HTR-8/SVneo (cell line): ENCODE measurements around the gene AGRN.
"Not testable (repeated sequence)": the region's sequence is repeated elsewhere in the genome, so short reads cannot be mapped to it uniquely, and the experiment has no call there.

Experiments used
- DNase-seq: peaks from one replicate; pipeline ENCODE4 v3.0.0; 2011; ENCODE audit warnings: low spot score, mixed read lengths; ENCODE audit not compliant: insufficient read length
- FAIRE-seq: peaks from 2 replicates; lab custom pipeline; 2011; peaks lifted over from hg19 to GRCh38; lab: Jason Lieb, UNC

Gene AGRN

GRCh38 chr1:1017397-1018320 lies 2.3 kb upstream of the AGRN start:
- not testable (repeated sequence) for FAIRE-seq, DNase-seq

- not testable (repeated sequence) for DNase-seq, FAIRE-seq
Measured at GRCh38 chr1:1018321-1018685, 1.6 kb upstream of the AGRN start.

DNA sequence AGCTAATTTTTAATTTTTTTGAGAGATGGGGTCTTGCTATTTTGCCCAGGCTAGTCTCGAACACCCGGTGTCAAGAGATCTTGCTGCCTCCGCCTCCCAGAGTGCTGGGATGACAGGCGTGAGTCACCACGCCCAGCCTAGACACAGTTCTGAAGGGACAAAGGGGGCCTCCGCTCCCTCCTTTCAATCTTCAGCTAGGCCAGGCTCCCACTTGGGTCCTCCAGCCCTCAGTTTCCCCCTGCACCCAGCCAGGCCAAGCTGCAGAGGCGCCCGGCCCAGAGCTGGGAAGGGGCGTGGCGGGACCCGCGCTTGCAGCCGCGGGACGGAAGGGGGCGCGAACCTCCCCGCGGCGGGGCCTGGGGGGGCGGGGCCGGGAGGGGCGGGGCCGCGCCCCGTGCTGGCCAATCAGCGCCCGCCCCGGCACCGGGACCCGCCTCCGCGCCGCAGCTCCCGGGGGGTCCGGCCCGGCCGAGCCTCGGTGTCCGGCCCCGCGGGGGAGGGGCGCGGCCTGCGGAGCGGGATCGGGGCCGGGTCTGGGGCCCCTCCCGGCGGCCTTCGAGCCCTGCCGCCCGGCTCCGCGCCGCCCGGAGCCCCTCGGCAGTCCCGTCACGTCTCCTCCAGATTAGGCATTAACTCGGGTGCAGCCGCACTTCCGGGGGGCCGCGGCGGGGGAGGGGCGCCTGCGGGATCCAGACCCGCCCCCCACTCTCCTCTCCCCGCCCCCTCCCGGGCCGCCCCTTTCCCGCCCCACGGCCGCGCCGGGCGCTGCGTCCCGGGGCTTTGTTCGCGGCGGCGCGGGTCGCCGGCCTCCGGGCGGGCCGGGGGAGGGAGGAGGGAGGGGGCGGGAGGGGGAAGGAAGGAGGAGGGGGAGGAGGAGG lies 559 bp upstream of the AGRN start:
- DNase-seq (peak; percentile 76), FAIRE-seq (no peak)

DNA sequence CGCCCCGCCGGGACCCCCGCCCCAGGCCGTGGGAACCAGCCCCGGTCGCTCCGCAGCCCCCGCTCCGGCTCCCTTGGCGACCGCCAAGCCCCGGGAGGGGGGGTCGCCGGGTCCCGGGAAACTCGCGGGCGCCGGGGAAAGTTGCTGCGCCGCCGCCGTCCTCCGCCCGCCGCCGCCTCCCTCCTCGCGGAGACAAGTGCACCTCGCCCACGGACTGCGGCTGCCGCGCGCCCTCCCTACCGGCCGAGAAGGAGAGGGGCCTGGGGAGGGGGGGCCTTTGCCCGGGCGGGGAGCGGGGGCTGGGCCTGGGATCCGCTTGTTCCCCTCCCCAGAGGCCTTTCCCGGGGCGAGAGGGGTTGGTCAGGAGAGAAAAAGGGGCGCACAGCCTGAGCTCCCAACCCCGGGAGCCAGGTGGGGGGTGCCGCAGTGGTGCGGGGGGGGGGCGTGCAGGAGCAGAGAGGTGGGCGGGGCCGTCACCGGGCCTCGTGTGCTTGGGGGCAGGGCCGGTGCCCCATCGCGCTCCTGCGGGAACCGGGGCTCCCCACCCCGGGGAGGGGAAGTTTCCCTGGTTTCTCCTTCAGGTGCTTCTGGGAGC lies 592 bp downstream of the AGRN start:
- DNase-seq (no peak), FAIRE-seq (no peak)

DNA sequence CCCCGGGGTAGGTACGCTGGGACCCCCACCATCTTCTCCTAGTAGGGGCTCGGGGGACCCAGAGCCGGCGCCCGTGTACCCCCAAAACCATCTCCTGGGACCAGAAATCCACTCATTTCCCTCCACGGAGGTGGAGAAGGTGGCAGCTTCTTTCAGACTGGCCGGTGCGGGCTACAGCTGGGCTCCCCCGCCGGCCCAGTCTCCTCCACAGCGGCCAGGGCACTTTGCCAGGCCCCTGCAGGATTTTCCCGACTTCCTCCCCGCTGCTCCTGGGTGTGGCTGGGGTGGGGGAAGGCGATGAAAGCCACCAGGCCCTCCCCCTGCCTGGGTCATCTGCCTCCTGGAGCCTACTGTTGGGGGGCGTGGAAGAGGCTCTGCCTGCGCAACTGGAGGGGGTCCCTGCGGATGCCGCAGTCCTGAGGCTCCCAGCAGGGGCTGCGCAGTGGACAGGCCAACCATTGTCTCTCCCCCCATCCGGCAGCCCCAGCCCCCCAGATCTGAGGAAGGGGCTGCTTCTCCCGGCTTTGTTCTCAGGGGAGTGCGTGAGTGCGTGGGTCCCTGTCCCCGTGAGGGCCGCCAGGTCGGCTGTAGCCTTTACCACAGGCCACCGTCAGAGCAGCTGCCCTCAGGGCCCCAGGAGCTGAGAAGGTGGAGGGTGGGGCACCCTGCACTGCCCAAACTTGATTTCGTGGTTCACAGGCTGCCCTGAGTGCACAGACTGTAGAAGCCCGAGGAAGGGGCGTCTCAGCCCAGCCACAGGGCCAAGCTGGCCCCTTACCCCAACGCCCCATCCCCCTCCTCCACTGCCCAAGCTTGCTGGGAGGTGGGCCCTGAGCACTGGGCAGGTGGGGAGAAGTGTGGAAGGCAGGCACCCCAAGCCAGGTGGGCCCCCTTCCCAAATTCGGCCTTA lies 1.3 kb downstream of the AGRN start:
- DNase-seq: no peak
- FAIRE-seq: peak; percentile 20

GRCh38 chr1:1021920-1022259 lies 2.0 kb downstream of the AGRN start:
- DNase-seq (no peak), FAIRE-seq (peak; percentile 59)

DNA sequence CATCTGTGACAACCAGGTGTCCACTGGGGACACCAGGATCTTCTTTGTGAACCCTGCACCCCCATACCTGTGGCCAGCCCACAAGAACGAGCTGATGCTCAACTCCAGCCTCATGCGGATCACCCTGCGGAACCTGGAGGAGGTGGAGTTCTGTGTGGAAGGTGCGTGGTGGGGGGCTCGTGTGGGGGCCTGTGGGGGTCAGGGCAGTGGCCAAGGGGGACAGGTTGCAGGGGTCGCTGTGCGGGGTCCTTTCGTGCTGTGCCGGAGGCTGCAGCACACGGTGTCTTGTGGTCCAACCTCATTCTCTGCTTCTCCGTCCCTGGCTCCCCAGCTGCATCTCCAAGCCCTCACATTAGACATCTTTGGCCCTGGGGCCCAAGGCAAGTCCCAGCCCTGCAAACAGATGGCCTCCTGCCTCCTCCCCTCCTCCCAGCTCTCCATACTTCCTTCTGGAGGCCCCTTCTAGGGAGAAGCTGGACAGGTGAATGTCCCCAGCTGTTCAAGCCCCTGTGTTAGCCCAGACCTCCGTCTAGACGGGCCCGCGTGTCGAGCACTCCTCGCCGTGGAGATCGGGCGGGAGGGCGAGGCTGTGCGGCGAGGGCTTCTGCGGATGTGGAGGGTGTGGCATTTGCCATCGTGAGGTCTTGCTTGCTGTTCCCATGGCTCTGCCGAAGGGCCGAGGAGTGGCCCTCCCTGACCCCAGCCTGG lies 2.5 kb downstream of the AGRN start:
- peak; percentile 4 for FAIRE-seq
- DNase-seq: no peak

DNA sequence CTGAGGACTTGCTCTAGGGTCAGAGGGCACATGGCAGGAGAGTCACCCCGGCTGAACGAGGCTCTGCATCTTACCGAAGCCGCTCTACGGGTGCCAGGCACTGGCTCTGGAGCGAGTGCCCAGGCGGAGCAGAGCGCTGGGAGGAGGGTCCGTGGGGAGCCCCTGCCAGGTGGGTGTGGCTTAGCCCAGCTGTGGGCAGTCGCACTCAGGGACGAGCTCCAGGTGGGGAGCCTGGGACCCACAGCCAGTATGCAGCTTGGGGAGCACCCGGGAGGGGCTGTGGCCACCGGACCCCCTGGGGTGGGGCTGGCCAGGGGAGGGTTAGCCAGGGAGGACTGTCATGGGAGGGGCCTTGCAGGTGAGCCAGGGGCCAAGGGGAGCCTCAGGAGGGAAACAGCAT lies 3.8 kb downstream of the AGRN start:
- FAIRE-seq (no peak), DNase-seq (no peak)

DNA sequence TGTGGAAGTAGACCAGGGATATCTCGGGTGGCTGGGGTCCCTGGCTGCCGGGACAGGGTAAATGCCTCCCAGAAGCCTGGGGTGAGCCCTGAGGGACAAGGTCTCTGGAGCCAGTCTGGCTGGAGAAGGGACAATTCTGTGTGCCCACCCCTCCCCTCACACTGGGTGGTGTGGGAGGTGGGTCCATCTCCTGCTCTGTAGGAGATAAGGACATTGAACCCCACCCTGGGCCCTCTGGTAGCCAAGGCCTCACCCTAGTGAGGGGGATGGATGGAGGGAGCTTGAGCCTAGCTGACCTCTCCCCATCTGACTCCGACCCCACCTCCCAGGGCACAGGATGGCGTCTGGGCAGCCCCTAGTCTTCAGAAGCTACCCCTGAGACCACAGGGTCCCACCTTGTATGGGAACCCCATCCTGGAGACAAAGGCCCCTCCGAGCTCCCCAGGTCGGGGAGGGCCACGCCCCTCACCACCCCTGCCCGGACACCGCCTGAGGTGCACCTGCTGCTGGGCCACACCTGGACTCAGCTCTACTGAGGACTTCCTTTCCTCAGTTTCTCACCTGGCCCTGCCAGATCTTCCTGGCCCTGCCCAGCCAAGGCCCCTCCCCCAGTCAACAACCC lies 4.3 kb downstream of the AGRN start:
- no peak for DNase-seq
- no peak for FAIRE-seq

GRCh38 chr1:1024771-1025699 lies 5.1 kb downstream of the AGRN start:
- DNase-seq (peak; percentile 60), FAIRE-seq (peak; percentile 86)

DNA sequence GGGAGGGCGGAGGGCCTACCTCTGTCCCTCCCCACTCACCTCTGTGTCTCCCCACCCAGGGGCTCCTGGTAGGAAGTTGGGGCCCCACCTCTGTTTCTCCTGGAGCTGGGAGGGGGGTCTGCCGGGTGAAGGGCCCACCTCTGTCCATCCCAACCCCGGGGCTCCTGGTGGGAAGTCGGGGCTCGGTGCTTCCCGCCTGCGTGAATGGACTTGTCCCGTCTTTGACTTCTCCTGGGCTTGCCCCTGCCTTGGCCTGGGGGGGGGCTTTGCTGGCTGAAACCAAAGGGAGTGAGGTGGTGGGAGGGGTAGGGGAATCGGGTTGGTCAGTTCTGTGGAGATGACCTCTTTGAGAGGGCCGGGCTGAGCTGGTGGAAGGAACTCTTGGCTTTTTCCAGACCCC lies 5.8 kb downstream of the AGRN start:
- FAIRE-seq (no peak), DNase-seq (no peak)

- FAIRE-seq (no peak), DNase-seq (no peak)
Measured at GRCh38 chr1:1026599-1027413, 6.9 kb downstream of the AGRN start.

DNA sequence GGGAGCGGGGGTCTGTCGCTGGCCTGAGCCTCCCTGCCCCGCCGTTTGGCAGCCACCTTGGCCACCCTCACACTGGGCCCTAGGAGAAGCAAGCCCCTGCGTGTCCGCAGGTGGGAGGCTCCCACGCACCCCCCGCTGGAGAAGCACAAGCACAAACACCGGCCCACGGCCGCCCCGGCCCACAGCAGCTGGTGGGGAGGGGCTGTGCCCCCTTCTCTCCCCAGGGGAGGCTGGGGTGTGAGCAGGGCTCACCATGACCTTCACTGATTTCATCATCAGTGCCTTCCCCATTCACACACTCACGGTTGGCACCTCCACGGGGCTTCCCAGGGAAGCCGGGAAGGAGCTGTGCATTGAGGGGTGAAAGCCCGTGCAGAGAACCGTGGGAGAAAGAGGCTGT lies 7.9 kb downstream of the AGRN start:
- no peak for DNase-seq
- no peak for FAIRE-seq

GRCh38 chr1:1030867-1031658 lies 11.1 kb downstream of the AGRN start:
- FAIRE-seq: peak; percentile 59
- DNase-seq: not testable (repeated sequence)

DNA sequence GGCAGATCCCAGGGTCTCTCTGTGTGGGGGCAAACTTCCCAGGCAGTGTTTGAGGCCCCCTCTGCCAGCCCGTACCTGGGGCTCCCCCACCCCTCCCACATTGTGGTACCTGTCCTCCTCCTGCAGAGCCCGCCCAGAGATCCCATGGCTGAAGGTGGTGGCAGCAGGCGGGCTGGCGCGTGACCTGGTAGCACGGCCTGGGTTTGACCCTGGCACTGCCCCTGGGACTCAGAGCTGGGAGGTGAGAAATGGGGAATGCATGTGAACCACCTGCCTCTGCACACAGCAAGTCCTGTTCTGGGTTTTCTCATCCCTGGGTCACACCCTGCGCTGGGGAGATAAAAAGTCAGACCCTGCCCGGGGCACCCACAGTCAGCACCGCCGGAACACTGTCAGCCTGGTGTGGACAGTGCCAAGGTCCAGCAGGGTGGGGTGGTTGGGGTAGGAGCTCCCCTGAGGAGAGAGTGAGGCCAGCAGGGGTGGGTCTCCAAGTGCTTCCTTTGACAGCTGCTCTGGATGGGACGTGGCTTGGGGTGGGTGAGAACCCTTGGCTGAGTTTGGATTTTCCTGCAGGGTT lies 11.8 kb downstream of the AGRN start:
- DNase-seq (no peak), FAIRE-seq (no peak)

GRCh38 chr1:1032424-1032823 lies 12.5 kb downstream of the AGRN start:
- DNase-seq: no peak
- no peak for FAIRE-seq
